GM18858 (cell line): ENCODE measurements around the gene POLG2.

Experiments
- ATAC-seq: cut with Tn5 transposase; IDR thresholded peaks from one replicate; pipeline ENCODE4 v1.9.1; 2021; ENCODE audit not compliant: unreplicated experiment

Gene POLG2

GRCh38 chr17:64496786-64497564 is at the start of gene POLG2:
TSS of gene POLG2 (minus strand) at chr17:64497054. CDS start at chr17:64496968, 86 bp downstream.
- ATAC-seq: peak; percentile 75

- no peak for ATAC-seq
Measured at GRCh38 chr17:64544742-64545141, 47.9 kb upstream of the POLG2 start.

GRCh38 chr17:64540118-64540776 is 43.4 kb upstream of the POLG2 start:
- no peak for ATAC-seq

GRCh38 chr17:64538508-64539130 is 41.8 kb upstream of the POLG2 start:
- ATAC-seq: no peak

GRCh38 chr17:64537488-64537887 is 40.6 kb upstream of the POLG2 start:
- no peak for ATAC-seq

- ATAC-seq: no peak
Measured at GRCh38 chr17:64536913-64537312, 40.1 kb upstream of the POLG2 start.

- no peak for ATAC-seq
Measured at GRCh38 chr17:64535357-64535756, 38.5 kb upstream of the POLG2 start.

GRCh38 chr17:64534187-64534586 is 37.3 kb upstream of the POLG2 start:
- ATAC-seq: no peak

- no peak for ATAC-seq
Measured at GRCh38 chr17:64533784-64534183, 36.9 kb upstream of the POLG2 start.

GRCh38 chr17:64532409-64532808 is 35.6 kb upstream of the POLG2 start:
- no peak for ATAC-seq

- ATAC-seq: no peak
Measured at GRCh38 chr17:64531955-64532371, 35.1 kb upstream of the POLG2 start.

GRCh38 chr17:64529221-64529620 is 32.4 kb upstream of the POLG2 start:
- no peak for ATAC-seq

GRCh38 chr17:64527914-64528313 is 31.1 kb upstream of the POLG2 start:
- ATAC-seq: no peak

GRCh38 chr17:64520359-64520758 is 23.5 kb upstream of the POLG2 start:
- ATAC-seq: no peak

- ATAC-seq: no peak
Measured at GRCh38 chr17:64519601-64520000, 22.7 kb upstream of the POLG2 start.

- no peak for ATAC-seq
Measured at GRCh38 chr17:64515829-64516228, 19.0 kb upstream of the POLG2 start.

- no peak for ATAC-seq
Measured at GRCh38 chr17:64515419-64515818, 18.6 kb upstream of the POLG2 start.

- ATAC-seq: no peak
Measured at GRCh38 chr17:64509179-64509578, 12.3 kb upstream of the POLG2 start.

GRCh38 chr17:64508683-64509082 is 11.8 kb upstream of the POLG2 start:
- ATAC-seq: no peak

GRCh38 chr17:64507413-64507782 is 10.5 kb upstream of the POLG2 start:
- ATAC-seq: peak; percentile 17

- peak; percentile 34 for ATAC-seq
Measured at GRCh38 chr17:64506576-64507412, 9.9 kb upstream of the POLG2 start, which contains the start of gene CEP95. TSS of gene CEP95 (plus strand) at chr17:64506977. CDS start at chr17:64507098, 121 bp downstream.
